Coronary artery (tissue), 2 donors: ENCODE measurements around the gene SLC25A30.

ENCODE experiments used
- DNase-seq: peaks from one replicate; pipeline ENCODE4 v3.0.0-alpha.2; 2017; ENCODE audit warnings: low spot score
- H3K27ac ChIP-seq, 2 donors: fragments of 200-600 bp; sonication (generic); one replicate each; pipeline ENCODE4 v1.5.1; 2016 to 2019
- H3K4me3 ChIP-seq: fragments of 200-600 bp; sonication (generic); 2 replicates; pipeline ENCODE4 v1.5.1; 2016; ENCODE audit warnings: mild to moderate bottlenecking, moderate library complexity
- CTCF ChIP-seq: fragments of 200-600 bp; sonication (generic); IDR thresholded peaks from one replicate; pipeline ENCODE4 v1.5.1; 2019; ENCODE audit warnings: antibody characterized with exemption

SLC25A30 gene

DNA sequence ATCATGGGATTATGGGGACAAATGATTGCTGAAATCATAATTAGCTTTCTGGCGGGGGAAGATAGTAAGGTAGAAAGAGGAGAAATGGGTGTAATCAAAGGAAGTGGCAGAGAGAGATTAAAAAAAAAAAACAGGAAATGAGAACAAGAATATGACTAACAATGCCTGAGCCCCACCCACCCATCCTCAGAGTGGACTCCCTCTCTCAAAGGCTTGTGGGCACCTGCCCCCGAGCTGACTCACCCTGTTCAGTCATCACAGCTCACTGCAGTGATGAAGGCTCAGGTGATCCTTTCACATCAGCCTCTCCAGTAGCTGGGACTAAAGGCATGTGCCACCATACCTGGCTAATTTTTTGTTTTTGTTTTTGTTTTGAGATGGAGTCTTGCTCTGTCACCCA is 50.8 kb downstream of the SLC25A30 start:
- Histone ChIP-seq H3K4me3 (no peak overlapping the region), H3K27ac (no peak overlapping the region)
- TF ChIP-seq CTCF = no peak
- DNase-seq = no peak

DNA sequence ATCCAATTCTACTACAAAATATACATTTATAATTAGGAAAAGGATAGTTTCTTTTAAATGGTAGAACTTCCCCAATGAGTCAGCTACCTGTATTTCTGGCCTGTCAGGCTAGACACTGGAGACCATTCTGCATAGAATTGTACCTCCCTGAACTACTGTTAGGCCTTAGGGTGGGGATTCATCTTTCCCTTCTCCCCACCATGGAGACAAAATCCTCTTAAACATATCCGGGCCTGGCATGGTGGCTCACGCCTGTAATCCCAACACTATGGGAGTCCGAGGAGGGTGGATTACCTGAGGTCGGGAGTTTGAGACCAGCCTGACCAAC is 52.7 kb downstream of the SLC25A30 start:
- no peak overlapping the region for H3K27ac ChIP-seq
- no peak overlapping the region for H3K4me3 ChIP-seq
- TF ChIP-seq CTCF = no peak
- no peak for DNase-seq

GRCh38 chr13:45364876-45365557 is 53.2 kb downstream of the SLC25A30 start:
- no peak overlapping the region for H3K27ac ChIP-seq
- no peak for DNase-seq
- no peak for TF ChIP-seq CTCF
- no peak overlapping the region for H3K4me3 ChIP-seq

- no peak overlapping the region for H3K27ac ChIP-seq
- no peak overlapping the region for H3K4me3 ChIP-seq
- no peak for DNase-seq
- no peak for TF ChIP-seq CTCF
Measured at GRCh38 chr13:45362939-45363338, 55.2 kb downstream of the SLC25A30 start.

DNA sequence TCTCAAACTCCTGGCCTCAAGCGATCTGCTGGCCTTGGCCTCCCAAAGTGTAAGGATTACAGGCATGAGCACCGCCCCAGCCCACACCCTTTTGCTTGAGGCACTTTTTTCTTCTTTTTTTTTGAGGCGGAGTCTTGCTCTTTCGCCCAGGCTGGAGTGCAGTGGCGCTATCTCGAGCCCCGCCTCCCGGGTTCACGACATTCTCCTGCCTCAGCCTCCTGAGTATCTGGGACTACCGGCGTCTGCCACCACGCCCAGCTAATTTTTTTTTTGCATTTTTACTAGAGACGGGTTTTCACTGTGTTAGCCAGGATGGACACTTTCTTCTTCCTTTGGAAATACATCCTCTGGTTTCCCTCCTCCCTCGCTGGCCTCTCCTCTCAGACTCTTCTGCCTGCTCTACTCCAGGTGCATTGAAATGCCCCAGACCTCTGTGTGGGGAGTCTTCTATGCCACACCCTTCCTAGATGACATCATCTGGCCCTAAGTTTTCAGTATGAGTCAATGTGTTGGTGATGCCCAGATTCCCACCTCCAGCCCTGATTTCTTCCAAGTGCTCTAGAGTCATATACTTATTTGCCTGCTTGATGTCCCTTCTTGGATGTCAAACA is 56.5 kb downstream of the SLC25A30 start:
- Histone ChIP-seq H3K27ac (no peak overlapping the region), H3K4me3 (no peak overlapping the region)
- DNase-seq = no peak
- no peak for TF ChIP-seq CTCF

DNA sequence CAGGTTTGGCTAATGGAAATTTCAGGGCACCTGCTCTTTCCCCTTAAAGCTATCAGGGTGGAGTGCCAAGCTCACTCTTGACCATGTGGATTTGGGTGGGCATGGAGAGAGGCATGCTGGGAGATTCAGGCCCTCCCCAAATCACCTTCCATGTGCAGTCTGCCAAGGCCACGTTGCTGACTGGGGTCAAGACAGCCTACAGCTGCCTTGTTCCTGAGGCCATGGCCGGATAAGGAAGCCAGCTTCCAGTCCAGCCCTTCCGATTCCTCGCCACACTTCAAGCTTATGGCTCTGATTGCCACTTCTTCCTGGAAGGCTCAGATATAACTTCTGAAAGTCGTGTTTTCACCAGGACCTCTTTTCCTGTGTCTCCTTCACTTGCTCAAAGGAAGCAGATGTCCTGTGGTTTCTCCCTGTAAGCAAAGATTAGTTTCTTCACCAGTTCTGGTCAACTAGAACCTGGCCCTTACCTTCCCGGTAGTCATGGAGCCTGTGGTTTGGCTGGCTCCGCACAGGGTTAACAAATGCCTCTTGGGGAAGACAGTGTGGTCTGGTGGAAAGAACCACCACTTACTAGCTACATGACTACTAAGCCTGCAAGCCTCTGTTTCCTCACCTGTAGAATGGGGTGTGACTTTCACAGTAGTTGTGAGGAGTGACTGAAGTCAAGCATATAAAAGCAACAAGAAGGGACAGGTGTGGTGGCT is 61.1 kb downstream of the SLC25A30 start:
- Histone ChIP-seq H3K27ac (no peak overlapping the region), H3K4me3 (no peak overlapping the region)
- TF ChIP-seq CTCF = no peak
- DNase-seq = no peak

GRCh38 chr13:45353895-45354294 is 64.3 kb downstream of the SLC25A30 start:
- H3K4me3 ChIP-seq = no peak overlapping the region
- no peak for TF ChIP-seq CTCF
- H3K27ac ChIP-seq = no peak overlapping the region
- DNase-seq = no peak
